SK-N-SH (cell line): ENCODE measurements around the gene LGALS3BP. TPM values are rescaled to one million over a fixed set of nuclear protein-coding genes. Genes with fewer than 3 reads are reported as not detected.

Experiments used
- CTCF ChIA-PET: fragments of 300-600, 350-600 bp; formaldehyde crosslinking; extraction: SDS; loops from one replicate; lab custom pipeline; 2021; lab: Yijun Ruan, JAX
- POLR2A ChIA-PET: fragments of 350-600 bp; sonication (Branson Sonifier 250); formaldehyde crosslinking; extraction: SDS; loops from one replicate; lab custom pipeline; 2020; ENCODE audit warnings: antibody characterized with exemption, inconsistent platforms; lab: Yijun Ruan, JAX
- DNase-seq: peaks from one replicate; pipeline ENCODE4 v3.0.0; 2012
- H2AFZ ChIP-seq: fragments of 200-600 bp; sonication (generic); 2 replicates; pipeline ENCODE4 v1.8.1; 2016; ENCODE audit warnings: antibody characterized with exemption, mild to moderate bottlenecking, low read depth
- H3F3A ChIP-seq: fragments of 200-600 bp; sonication (generic); replicated peaks from 2 replicates; pipeline ENCODE3; 2016; ENCODE audit warnings: antibody characterized with exemption, mild to moderate bottlenecking; ENCODE audit not compliant: insufficient read depth
- H3K27ac ChIP-seq, 2 experiments: fragments of 200-500 bp in 1 of 2; fragments of 200-600 bp in 1 of 2; sonication (Bioruptor generic) in 1 of 2; sonication (generic), shearing (Covaris generic) in 1 of 2; 2 replicates each; pipeline versions ENCODE4 v1.5.1 to v1.6.1; 2014 to 2016; ENCODE audit warnings: low read depth in 2 of 2, inconsistent platforms in 1 of 2, low read length in 1 of 2, mild to moderate bottlenecking in 1 of 2, mixed read lengths in 1 of 2
- H3K27me3 ChIP-seq: fragments of 200-600 bp; sonication (generic), shearing (Covaris generic); 2 replicates; pipeline ENCODE4 v1.6.1; 2016; ENCODE audit warnings: mixed run types; ENCODE audit not compliant: insufficient read depth
- H3K36me3 ChIP-seq, 2 experiments: fragments of 200-500 bp in 1 of 2; fragments of 200-600 bp in 1 of 2; sonication (Bioruptor generic) in 1 of 2; sonication (generic) in 1 of 2; replicated peaks in 1 of 2; 2 replicates each; pipeline versions ENCODE3 to v1.5.1; 2014 to 2016; ENCODE audit warnings: low read length in 1 of 2, mild to moderate bottlenecking in 1 of 2; ENCODE audit not compliant: insufficient read depth in 2 of 2, control insufficient read depth in 1 of 2
- H3K4me1 ChIP-seq, 2 experiments: fragments of 200-500 bp in 1 of 2; fragments of 200-600 bp in 1 of 2; sonication (Bioruptor generic) in 1 of 2; sonication (generic), shearing (Covaris generic) in 1 of 2; 2 replicates each; pipeline versions ENCODE4 v1.5.1 to v1.6.1; 2014 to 2016; ENCODE audit warnings: low read depth in 1 of 2, low read length in 1 of 2, mixed run types in 1 of 2; ENCODE audit not compliant: insufficient read depth in 2 of 2, control insufficient read depth in 1 of 2
- H3K4me2 ChIP-seq: fragments of 200-600 bp; sonication (generic), shearing (Covaris generic); 2 replicates; pipeline ENCODE4 v1.6.1; 2017; ENCODE audit warnings: mixed run types
- H3K4me3 ChIP-seq, 2 experiments: fragments of 200-500 bp in 1 of 2; fragments of 200-600 bp in 1 of 2; sonication (Bioruptor generic) in 1 of 2; sonication (generic), shearing (Covaris generic) in 1 of 2; 2 replicates each; pipeline versions ENCODE4 v1.5.1 to v1.8.1; 2014 to 2016; ENCODE audit warnings: low read depth in 2 of 2, inconsistent platforms in 1 of 2, low read length in 1 of 2, mild to moderate bottlenecking in 1 of 2, mixed read lengths in 1 of 2, moderate library complexity in 1 of 2
- H3K79me2 ChIP-seq: fragments of 200-600 bp; sonication (generic); 2 replicates; pipeline ENCODE4 v1.8.1; 2017; ENCODE audit warnings: mild to moderate bottlenecking; ENCODE audit not compliant: insufficient read depth
- H3K9ac ChIP-seq: fragments of 200-600 bp; sonication (generic); 2 replicates; pipeline ENCODE4 v1.6.1; 2017; ENCODE audit warnings: mixed run types
- H3K9me2 ChIP-seq: fragments of 200-600 bp; sonication (generic); 2 replicates; pipeline ENCODE4 v1.6.1; 2017; ENCODE audit warnings: mixed run types
- H3K9me3 ChIP-seq: fragments of 200-600 bp; sonication (generic); 2 replicates; pipeline ENCODE4 v1.6.1; 2017; ENCODE audit warnings: mixed run types, mild to moderate bottlenecking, moderate library complexity
- H4K20me1 ChIP-seq: fragments of 200-600 bp; sonication (generic); 2 replicates; pipeline ENCODE4 v1.6.1; 2017; ENCODE audit warnings: mild to moderate bottlenecking, mixed run types; ENCODE audit not compliant: insufficient read depth
- FOXJ3 ChIP-seq: sonication (generic); formaldehyde crosslinking; IDR thresholded peaks from 2 replicates; pipeline ENCODE4 v1.5.1; 2020; ENCODE audit warnings: mild to moderate bottlenecking, missing genetic modification reagents
- NFIC ChIP-seq: IDR thresholded peaks from 2 replicates; pipeline ENCODE4 v1.4.0; 2012; ENCODE audit warnings: borderline replicate concordance
- NRF1 ChIP-seq: IDR thresholded peaks from 2 replicates; pipeline ENCODE4 v1.6.1; 2012; ENCODE audit warnings: low read depth, mild to moderate bottlenecking, low read length
- TAF1 ChIP-seq: IDR thresholded peaks from 2 replicates; pipeline ENCODE4 v1.6.1; 2012; ENCODE audit warnings: low read depth, mild to moderate bottlenecking, low read length, moderate library complexity, borderline replicate concordance
- ZBTB33 ChIP-seq: IDR thresholded peaks from 2 replicates; pipeline ENCODE4 v1.4.0; 2012; ENCODE audit warnings: low read depth, borderline replicate concordance
- WGBS: methylation state at CpG from one replicate; pipeline ENCODE4 v1.1.6; 2017; ENCODE audit warnings: low lambda C conversion rate; 5-methylcytosine and 5-hydroxymethylcytosine counted together
- polyA plus RNA-seq, 3 experiments: library from polyadenylated mRNA; depleted of rRNA; stranded (reverse); fragments of >200 nt; gene quantifications; 2 replicates each; pipeline ENCODE4 v1.2.3, GENCODE V29; 2012
- TF ChIP-seq, protein P1 (sequence below): IDR thresholded peaks from 2 replicates; pipeline ENCODE4 v1.6.1; 2012; ENCODE audit warnings: mild to moderate bottlenecking, low read depth, low read length, moderate library complexity
- TF ChIP-seq, protein P2 (sequence below): fragments of 150-350 bp; IDR thresholded peaks from 2 replicates; pipeline ENCODE4 v1.6.1; 2017; ENCODE audit warnings: antibody characterized with exemption, low read length, low read depth, borderline replicate concordance
- TF ChIP-seq, protein P3 (sequence below): fragments of 200-600 bp; sonication (generic); IDR thresholded peaks from 2 replicates; pipeline ENCODE4 v1.6.1; 2017; ENCODE audit warnings: antibody characterized with exemption, mild to moderate bottlenecking, moderate library complexity

LGALS3BP gene
- polyA plus RNA-seq, 1 of the 3 experiments (the other 2 are of a cell fraction), result 579 TPM

- H2AFZ ChIP-seq, result no peak overlapping the region
- no peaks in the 10 kb centered on the region for H4K20me1 ChIP-seq
- H3K27ac ChIP-seq, result no peak overlapping the region
- WGBS, result 90% methylated on average over 5 of the region's 5 CpGs
- TF ChIP-seq, protein P1, sequence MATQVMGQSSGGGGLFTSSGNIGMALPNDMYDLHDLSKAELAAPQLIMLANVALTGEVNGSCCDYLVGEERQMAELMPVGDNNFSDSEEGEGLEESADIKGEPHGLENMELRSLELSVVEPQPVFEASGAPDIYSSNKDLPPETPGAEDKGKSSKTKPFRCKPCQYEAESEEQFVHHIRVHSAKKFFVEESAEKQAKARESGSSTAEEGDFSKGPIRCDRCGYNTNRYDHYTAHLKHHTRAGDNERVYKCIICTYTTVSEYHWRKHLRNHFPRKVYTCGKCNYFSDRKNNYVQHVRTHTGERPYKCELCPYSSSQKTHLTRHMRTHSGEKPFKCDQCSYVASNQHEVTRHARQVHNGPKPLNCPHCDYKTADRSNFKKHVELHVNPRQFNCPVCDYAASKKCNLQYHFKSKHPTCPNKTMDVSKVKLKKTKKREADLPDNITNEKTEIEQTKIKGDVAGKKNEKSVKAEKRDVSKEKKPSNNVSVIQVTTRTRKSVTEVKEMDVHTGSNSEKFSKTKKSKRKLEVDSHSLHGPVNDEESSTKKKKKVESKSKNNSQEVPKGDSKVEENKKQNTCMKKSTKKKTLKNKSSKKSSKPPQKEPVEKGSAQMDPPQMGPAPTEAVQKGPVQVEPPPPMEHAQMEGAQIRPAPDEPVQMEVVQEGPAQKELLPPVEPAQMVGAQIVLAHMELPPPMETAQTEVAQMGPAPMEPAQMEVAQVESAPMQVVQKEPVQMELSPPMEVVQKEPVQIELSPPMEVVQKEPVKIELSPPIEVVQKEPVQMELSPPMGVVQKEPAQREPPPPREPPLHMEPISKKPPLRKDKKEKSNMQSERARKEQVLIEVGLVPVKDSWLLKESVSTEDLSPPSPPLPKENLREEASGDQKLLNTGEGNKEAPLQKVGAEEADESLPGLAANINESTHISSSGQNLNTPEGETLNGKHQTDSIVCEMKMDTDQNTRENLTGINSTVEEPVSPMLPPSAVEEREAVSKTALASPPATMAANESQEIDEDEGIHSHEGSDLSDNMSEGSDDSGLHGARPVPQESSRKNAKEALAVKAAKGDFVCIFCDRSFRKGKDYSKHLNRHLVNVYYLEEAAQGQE, result no peak
- TF ChIP-seq, protein P2, sequence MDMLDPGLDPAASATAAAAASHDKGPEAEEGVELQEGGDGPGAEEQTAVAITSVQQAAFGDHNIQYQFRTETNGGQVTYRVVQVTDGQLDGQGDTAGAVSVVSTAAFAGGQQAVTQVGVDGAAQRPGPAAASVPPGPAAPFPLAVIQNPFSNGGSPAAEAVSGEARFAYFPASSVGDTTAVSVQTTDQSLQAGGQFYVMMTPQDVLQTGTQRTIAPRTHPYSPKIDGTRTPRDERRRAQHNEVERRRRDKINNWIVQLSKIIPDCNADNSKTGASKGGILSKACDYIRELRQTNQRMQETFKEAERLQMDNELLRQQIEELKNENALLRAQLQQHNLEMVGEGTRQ, result no peak
- no peak for TF ChIP-seq ZBTB33
- TF ChIP-seq, protein P3, sequence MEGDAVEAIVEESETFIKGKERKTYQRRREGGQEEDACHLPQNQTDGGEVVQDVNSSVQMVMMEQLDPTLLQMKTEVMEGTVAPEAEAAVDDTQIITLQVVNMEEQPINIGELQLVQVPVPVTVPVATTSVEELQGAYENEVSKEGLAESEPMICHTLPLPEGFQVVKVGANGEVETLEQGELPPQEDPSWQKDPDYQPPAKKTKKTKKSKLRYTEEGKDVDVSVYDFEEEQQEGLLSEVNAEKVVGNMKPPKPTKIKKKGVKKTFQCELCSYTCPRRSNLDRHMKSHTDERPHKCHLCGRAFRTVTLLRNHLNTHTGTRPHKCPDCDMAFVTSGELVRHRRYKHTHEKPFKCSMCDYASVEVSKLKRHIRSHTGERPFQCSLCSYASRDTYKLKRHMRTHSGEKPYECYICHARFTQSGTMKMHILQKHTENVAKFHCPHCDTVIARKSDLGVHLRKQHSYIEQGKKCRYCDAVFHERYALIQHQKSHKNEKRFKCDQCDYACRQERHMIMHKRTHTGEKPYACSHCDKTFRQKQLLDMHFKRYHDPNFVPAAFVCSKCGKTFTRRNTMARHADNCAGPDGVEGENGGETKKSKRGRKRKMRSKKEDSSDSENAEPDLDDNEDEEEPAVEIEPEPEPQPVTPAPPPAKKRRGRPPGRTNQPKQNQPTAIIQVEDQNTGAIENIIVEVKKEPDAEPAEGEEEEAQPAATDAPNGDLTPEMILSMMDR, result no peak
- no peak for TF ChIP-seq TAF1
- TF ChIP-seq NRF1, result no peak
- TF ChIP-seq NFIC, result no peak
- TF ChIP-seq FOXJ3 (CRISPR knock-in tag), result no peak
- H3K4me1 ChIP-seq, result peaks cover 8% of the 10 kb centered on the region in 2 experiments; a peak in 2 of 4 replicates
- no peak for DNase-seq
- no peak overlapping the region for H3K9ac ChIP-seq
- no peak overlapping the region for H3K4me3 ChIP-seq
- CTCF ChIA-PET, result interaction anchor here (1.3 to 26.0 kb wide), 3 partner anchors 14 to 100 kb away, joined by 4 to 458 read pairs (median 194); partner anchors contain the start of gene LGALS3BP
- no peaks in the 10 kb centered on the region for H3K79me2 ChIP-seq
- POLR2A ChIA-PET, result no interaction called here
- H3F3A ChIP-seq, result peaks cover 4% of the 10 kb centered on the region
- no peaks in the 10 kb centered on the region for H3K27me3 ChIP-seq
- H3K4me2 ChIP-seq, result no peak overlapping the region
- H3K9me3 ChIP-seq, result no peaks in the 10 kb centered on the region
- no peaks in the 10 kb centered on the region for H3K36me3 ChIP-seq
- H3K9me2 ChIP-seq, result no peaks in the 10 kb centered on the region
Observed at GRCh38 chr17:78960928-78961327, 18.8 kb downstream of the LGALS3BP start.
